DOHH2 (cell line): ENCODE results near the gene IL10RA.

ENCODE experiments used
- EZH2phosphoT487 ChIP-seq: fragments of 200-600 bp; sonication (generic); IDR thresholded peaks from 2 replicates; pipeline ENCODE4 v1.6.1; 2017; ENCODE audit warnings: borderline replicate concordance, mild to moderate bottlenecking, antibody characterized with exemption, low read length, moderate library complexity, mixed read lengths
- TF ChIP-seq, protein P1 (sequence below): fragments of 200-600 bp; sonication (generic); IDR thresholded peaks from one replicate; pipeline ENCODE4 v1.5.1; 2014; ENCODE audit warnings: antibody characterized with exemption, mild to moderate bottlenecking, low read depth, low read length; ENCODE audit not compliant: poor library complexity, severe bottlenecking

DNA sequence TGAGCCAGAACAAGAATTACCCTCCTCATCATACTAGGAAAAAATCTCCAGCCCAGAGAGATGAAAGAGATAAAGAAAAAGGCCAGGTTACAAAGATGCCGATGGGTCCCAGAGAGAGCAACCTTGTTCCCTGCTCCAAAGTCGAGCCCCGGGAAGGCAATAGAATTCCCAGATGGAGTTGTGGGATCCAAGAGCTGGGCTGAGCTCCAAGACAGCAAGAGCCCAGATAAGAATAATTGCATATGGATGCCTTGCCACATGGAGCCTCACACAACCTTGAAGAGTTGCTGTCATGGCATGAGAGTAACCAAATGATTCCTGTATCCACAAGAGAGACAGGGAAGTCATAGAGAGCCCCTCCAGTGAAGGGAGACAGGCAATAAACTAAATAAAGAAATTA is 30.9 kb downstream of the IL10RA start:
- TF ChIP-seq, protein P1, sequence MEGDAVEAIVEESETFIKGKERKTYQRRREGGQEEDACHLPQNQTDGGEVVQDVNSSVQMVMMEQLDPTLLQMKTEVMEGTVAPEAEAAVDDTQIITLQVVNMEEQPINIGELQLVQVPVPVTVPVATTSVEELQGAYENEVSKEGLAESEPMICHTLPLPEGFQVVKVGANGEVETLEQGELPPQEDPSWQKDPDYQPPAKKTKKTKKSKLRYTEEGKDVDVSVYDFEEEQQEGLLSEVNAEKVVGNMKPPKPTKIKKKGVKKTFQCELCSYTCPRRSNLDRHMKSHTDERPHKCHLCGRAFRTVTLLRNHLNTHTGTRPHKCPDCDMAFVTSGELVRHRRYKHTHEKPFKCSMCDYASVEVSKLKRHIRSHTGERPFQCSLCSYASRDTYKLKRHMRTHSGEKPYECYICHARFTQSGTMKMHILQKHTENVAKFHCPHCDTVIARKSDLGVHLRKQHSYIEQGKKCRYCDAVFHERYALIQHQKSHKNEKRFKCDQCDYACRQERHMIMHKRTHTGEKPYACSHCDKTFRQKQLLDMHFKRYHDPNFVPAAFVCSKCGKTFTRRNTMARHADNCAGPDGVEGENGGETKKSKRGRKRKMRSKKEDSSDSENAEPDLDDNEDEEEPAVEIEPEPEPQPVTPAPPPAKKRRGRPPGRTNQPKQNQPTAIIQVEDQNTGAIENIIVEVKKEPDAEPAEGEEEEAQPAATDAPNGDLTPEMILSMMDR = no peak
- TF ChIP-seq EZH2phosphoT487 = no peak
